Colonic mucosa (tissue), 4 donors: Measurements from ENCODE around the gene STARD4. TPM values are rescaled to one million over a fixed set of nuclear protein-coding genes. Genes with fewer than 3 reads are reported as not detected.
A peak's percentile ranks its signal among the peaks of the same experiment; 100 is the strongest.

Source experiments
- DNase-seq: peaks from one replicate; pipeline ENCODE4 v3.0.0-alpha.2; 2020
- H3K27ac ChIP-seq: fragments of 200-600 bp; one replicate; pipeline ENCODE4 v1.8.0; 2021
- H3K27me3 ChIP-seq: fragments of 200-600 bp; one replicate; pipeline ENCODE4 v1.8.0; 2021
- H3K36me3 ChIP-seq: fragments of 200-600 bp; one replicate; pipeline ENCODE4 v1.8.0; 2021
- H3K4me1 ChIP-seq: fragments of 200-600 bp; one replicate; pipeline ENCODE4 v1.8.0; 2021; ENCODE audit warnings: mild to moderate bottlenecking
- H3K4me3 ChIP-seq: fragments of 200-600 bp; one replicate; pipeline ENCODE4 v1.8.0; 2021
- H3K9ac ChIP-seq, 2 donors: one replicate each; pipeline ENCODE4 v1.7.0; 2013; ENCODE audit warnings: control low read depth in 2 of 2, low read depth in 2 of 2, low read length in 2 of 2
- H3K9me3 ChIP-seq: fragments of 200-600 bp; one replicate; pipeline ENCODE4 v1.8.0; 2021
- intact Hi-C: fragments of 100-400 bp; cut with DNase I; formaldehyde crosslinking; loops from one replicate; pipeline ENCODE4 v1.14.1; 2022
- total RNA-seq, 2 donors: library from RNA; stranded (reverse); fragmentation: NEBNext Ultra II Directional in 1 of 2; extraction: Animal tissue kit (Norgen Biotek cat#: 25700) in 1 of 2; gene quantifications; one replicate each; pipeline ENCODE4 v1.2.1, GENCODE V29; 2021
- TF ChIP-seq, protein P1 (sequence below): fragments of 200-600 bp; IDR thresholded peaks from one replicate; pipeline ENCODE4 v1.8.0; 2022; ENCODE audit warnings: antibody characterized with exemption, mild to moderate bottlenecking
- donor health status: healthy.
- donor health status: DM: no; HTN: no; CAD: no.
- donor health status: DM: no; HTN: no; CAD: no.

STARD4 gene
- total RNA-seq, 2 donors from 2014 or later, result 29.0 to 90.0 TPM

DNA sequence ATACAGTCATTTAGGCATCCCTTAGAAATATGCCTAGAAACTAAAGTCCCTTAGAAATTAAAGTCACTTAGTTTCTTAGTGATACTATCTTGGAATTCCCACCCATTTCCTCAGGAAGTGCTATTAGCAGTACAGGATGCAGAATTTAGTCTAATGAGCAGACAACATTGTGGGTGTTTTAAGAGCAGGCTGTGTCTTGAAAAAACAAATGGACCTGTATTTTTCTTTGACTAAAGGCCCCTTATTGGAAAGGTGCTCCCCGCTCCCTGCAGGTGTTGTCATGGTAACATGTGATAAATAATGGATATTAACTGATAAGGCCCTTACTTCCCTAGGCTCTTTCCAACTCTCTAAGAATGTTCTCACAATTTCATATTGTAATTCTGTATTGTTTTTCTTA is 38.8 kb upstream of the STARD4 start:
- Histone ChIP-seq H3K36me3 (no peaks in the 10 kb centered on the region), H3K9me3 (no peaks in the 10 kb centered on the region), H3K27me3 (no peaks in the 10 kb centered on the region), H3K4me1 (no peaks in the 10 kb centered on the region), H3K27ac (no peak overlapping the region), H3K9ac (no peak overlapping the region), H3K4me3 (no peak overlapping the region)
- intact Hi-C loops, result loop anchor here (2.0 kb wide), 1 partner anchor 596 kb away; no protein-coding TSS in a partner anchor
- TF ChIP-seq, protein P1, sequence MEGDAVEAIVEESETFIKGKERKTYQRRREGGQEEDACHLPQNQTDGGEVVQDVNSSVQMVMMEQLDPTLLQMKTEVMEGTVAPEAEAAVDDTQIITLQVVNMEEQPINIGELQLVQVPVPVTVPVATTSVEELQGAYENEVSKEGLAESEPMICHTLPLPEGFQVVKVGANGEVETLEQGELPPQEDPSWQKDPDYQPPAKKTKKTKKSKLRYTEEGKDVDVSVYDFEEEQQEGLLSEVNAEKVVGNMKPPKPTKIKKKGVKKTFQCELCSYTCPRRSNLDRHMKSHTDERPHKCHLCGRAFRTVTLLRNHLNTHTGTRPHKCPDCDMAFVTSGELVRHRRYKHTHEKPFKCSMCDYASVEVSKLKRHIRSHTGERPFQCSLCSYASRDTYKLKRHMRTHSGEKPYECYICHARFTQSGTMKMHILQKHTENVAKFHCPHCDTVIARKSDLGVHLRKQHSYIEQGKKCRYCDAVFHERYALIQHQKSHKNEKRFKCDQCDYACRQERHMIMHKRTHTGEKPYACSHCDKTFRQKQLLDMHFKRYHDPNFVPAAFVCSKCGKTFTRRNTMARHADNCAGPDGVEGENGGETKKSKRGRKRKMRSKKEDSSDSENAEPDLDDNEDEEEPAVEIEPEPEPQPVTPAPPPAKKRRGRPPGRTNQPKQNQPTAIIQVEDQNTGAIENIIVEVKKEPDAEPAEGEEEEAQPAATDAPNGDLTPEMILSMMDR, result no peak
- no peak for DNase-seq

DNA sequence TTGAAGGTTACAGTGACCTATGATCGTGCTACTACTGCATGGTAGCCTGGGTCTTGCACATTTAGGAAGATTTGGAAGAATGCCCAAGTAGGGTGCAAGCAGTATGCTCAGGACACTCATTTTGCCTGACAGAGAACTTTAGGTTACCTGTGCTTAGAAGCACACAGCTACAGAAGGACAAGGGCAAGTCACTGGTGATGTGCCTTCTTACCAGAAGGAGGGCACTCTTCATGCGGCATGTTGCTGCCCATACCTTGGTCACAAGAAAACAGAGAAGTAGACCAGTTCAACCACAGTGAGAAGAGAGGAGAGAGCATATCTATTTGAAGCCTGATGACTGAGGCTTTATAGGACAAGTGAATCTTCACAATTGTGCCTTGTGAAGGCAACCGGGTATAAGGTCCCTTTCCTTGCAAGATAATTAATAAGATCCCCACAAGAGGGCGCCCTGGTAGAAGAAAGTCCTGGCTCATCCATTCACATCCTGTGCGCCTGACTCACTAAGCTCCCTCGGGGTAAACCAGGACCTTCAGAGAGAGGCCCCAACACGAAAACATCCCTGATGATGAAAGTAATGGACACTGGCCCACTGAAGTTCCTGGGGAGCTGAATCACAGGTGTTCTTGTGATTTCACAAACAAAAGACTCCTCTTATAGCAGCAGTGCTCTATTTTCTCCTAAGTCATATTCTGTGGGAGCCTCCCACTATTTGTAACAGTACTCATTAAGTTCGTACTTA is 38.1 kb upstream of the STARD4 start:
- no peaks in the 10 kb centered on the region for H3K9me3 ChIP-seq
- intact Hi-C loops, result loop anchor here (2.0 kb wide), 1 partner anchor 596 kb away; no protein-coding TSS in a partner anchor
- no peak overlapping the region for H3K9ac ChIP-seq
- no peak overlapping the region for H3K4me3 ChIP-seq
- H3K27me3 ChIP-seq, result no peaks in the 10 kb centered on the region
- H3K4me1 ChIP-seq, result no peaks in the 10 kb centered on the region
- no peaks in the 10 kb centered on the region for H3K36me3 ChIP-seq
- peak; percentile 82 for DNase-seq
- H3K27ac ChIP-seq, result no peak overlapping the region
- TF ChIP-seq, protein P1, result peak; percentile 37

DNA sequence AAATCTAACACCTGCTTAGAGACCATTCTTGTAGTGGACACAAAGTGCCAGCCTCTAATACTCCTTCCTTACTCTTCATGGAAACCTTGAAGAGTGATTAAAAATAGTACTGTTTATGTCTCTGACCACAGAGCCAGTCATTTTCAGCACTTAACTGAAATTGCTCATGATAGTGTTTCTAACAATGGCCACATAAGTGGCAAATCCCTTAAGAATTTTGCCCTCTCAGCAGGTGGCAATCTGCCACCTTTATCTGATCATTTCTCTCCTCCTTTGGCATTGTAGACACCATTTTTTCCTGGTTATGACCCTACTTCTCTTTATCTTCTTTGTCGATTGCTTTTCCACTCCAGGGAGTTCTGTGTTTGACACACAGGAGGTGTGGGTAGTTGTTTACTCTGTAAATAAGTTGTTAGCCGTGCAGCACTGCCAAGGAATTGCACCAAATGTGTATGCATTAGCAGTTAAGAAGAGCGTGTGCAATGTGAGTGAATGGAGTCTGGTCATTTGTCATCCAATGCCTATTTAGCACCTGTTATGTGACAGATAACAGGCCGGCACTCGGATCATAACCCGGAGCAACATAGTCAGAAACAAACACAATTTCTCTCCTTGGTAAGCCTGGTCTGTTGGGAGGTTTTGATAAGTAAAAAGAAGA is 36.8 kb upstream of the STARD4 start:
- TF ChIP-seq, protein P1, result no peak
- Histone ChIP-seq H3K4me3 (no peak overlapping the region), H3K4me1 (no peaks in the 10 kb centered on the region), H3K9me3 (no peaks in the 10 kb centered on the region), H3K9ac (no peak overlapping the region), H3K36me3 (no peaks in the 10 kb centered on the region), H3K27me3 (no peaks in the 10 kb centered on the region), H3K27ac (no peak overlapping the region)
- DNase-seq, result no peak
- intact Hi-C loops, result no loop called here

DNA sequence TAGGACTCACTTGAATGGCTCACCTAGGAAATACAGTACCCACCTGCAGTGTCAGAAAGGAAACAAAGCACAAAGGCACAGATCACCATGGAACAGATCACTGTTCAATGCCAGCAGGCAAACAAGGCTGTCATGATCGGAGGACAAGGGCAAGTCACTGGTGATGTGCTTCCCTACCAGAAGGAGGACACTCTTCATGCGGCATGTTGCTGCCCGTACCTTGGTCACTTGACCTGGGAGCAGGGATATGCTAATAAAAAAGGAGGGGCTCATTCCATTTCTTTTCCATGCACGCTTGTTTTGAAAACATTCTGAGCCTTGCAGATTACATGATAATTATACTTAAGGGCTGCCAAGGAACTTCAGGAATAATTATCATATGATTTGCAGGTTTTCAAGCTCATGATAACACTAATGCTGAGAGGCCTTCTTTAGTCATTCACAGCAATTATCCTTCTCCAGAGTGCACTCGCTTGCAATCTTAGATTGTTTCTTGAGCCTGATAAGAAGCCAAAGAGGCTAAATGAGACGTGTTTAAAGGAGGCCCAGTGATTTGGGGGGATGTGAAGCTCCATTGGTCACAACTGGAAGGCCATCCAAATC is 36.1 kb upstream of the STARD4 start:
- H3K36me3 ChIP-seq, result no peaks in the 10 kb centered on the region
- DNase-seq, result no peak
- intact Hi-C loops, result no loop called here
- H3K27ac ChIP-seq, result no peak overlapping the region
- no peaks in the 10 kb centered on the region for H3K27me3 ChIP-seq
- H3K9ac ChIP-seq, result no peak overlapping the region
- no peak overlapping the region for H3K4me3 ChIP-seq
- H3K4me1 ChIP-seq, result no peaks in the 10 kb centered on the region
- TF ChIP-seq, protein P1, result no peak
- H3K9me3 ChIP-seq, result no peaks in the 10 kb centered on the region

DNA sequence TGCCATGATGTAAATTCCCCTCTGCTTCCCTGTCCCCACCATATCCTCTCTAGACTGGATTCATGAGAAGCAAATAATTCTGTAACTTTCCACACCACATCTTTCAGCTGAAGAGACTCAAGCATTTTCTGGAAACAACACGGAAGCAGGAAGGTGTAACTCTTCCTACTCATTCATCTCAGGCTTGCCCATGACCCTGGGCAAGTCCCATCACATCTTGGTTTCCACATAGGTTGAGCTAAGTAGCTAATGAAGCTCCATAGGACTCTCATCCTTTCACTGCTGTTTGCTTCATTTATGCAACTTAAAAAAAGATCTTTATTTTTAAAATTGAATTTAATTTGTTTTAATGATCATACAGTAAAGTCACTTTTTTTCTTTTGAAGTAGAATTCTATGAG is 32.7 kb upstream of the STARD4 start:
- no peaks in the 10 kb centered on the region for H3K27me3 ChIP-seq
- TF ChIP-seq, protein P1, result no peak
- H3K9me3 ChIP-seq, result no peaks in the 10 kb centered on the region
- no peak overlapping the region for H3K27ac ChIP-seq
- H3K36me3 ChIP-seq, result no peaks in the 10 kb centered on the region
- DNase-seq, result no peak
- intact Hi-C loops, result no loop called here
- H3K4me3 ChIP-seq, result no peak overlapping the region
- H3K9ac ChIP-seq, result no peak overlapping the region
- no peaks in the 10 kb centered on the region for H3K4me1 ChIP-seq
